ENCODE data around the gene KCNA10.

Gene KCNA10

GRCh38 chr1:110495926-110496600 is 22.9 kb downstream of the KCNA10 start:
- Histone ChIP-seq H3K36me3 (replicated peaks; ENCODE audit: insufficient read depth, low read length) (no peaks in the 10 kb centered on the region), H4K20me1 (ENCODE audit: insufficient read depth, low read length) (no peaks in the 10 kb centered on the region), H3K79me2 (ENCODE audit: low read length) (no peaks in the 10 kb centered on the region), H3K27me3 (replicated peaks; ENCODE audit: insufficient read depth, low read length) (no peaks in the 10 kb centered on the region), H3K27ac (ENCODE audit: low read length) (no peak overlapping the region), H3F3A (ENCODE audit: insufficient read depth, low read length) (no peaks in the 10 kb centered on the region), H3K9me2 (replicated peaks; ENCODE audit: insufficient read depth, low read length) (no peaks in the 10 kb centered on the region), H3K4me2 (ENCODE audit: low read depth, low read length) (no peak overlapping the region), H3K4me3 (ENCODE audit: low read length) (no peak overlapping the region), H2AFZ (ENCODE audit: low read length) (no peak overlapping the region), H3K9me3 (replicated peaks; ENCODE audit: insufficient read depth, low read length) (no peaks in the 10 kb centered on the region), H3K4me1 (ENCODE audit: low read length) (no peaks in the 10 kb centered on the region), H3K9ac (ENCODE audit: low read length) (no peak overlapping the region)
- no peak for TF ChIP-seq EZH2phosphoT487 (IDR thresholded peaks at IDR 0.05; ENCODE audit: low read length)
- TF ChIP-seq EZH2 (optimal IDR thresholded peaks at IDR 0.05; ENCODE audit: low read depth, low read length) = no peak
- TF ChIP-seq, protein P1, sequence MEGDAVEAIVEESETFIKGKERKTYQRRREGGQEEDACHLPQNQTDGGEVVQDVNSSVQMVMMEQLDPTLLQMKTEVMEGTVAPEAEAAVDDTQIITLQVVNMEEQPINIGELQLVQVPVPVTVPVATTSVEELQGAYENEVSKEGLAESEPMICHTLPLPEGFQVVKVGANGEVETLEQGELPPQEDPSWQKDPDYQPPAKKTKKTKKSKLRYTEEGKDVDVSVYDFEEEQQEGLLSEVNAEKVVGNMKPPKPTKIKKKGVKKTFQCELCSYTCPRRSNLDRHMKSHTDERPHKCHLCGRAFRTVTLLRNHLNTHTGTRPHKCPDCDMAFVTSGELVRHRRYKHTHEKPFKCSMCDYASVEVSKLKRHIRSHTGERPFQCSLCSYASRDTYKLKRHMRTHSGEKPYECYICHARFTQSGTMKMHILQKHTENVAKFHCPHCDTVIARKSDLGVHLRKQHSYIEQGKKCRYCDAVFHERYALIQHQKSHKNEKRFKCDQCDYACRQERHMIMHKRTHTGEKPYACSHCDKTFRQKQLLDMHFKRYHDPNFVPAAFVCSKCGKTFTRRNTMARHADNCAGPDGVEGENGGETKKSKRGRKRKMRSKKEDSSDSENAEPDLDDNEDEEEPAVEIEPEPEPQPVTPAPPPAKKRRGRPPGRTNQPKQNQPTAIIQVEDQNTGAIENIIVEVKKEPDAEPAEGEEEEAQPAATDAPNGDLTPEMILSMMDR (IDR thresholded peaks at IDR 0.05; ENCODE audit: low read length) = peak; percentile 73
- peak; percentile 53 for DNase-seq

GRCh38 chr1:110494522-110495406 is 24.2 kb downstream of the KCNA10 start:
- Histone ChIP-seq H3K27ac (ENCODE audit: low read length) (no peak overlapping the region), H3K9me3 (replicated peaks; ENCODE audit: insufficient read depth, low read length) (no peaks in the 10 kb centered on the region), H3F3A (ENCODE audit: insufficient read depth, low read length) (no peaks in the 10 kb centered on the region), H3K27me3 (replicated peaks; ENCODE audit: insufficient read depth, low read length) (no peaks in the 10 kb centered on the region), H3K79me2 (ENCODE audit: low read length) (no peaks in the 10 kb centered on the region), H3K9ac (ENCODE audit: low read length) (no peak overlapping the region), H3K9me2 (replicated peaks; ENCODE audit: insufficient read depth, low read length) (no peaks in the 10 kb centered on the region), H3K4me2 (ENCODE audit: low read depth, low read length) (no peak overlapping the region), H2AFZ (ENCODE audit: low read length) (no peak overlapping the region), H3K4me1 (ENCODE audit: low read length) (no peaks in the 10 kb centered on the region), H3K36me3 (replicated peaks; ENCODE audit: insufficient read depth, low read length) (no peaks in the 10 kb centered on the region), H4K20me1 (ENCODE audit: insufficient read depth, low read length) (no peaks in the 10 kb centered on the region), H3K4me3 (ENCODE audit: low read length) (no peak overlapping the region)
- TF ChIP-seq EZH2 (optimal IDR thresholded peaks at IDR 0.05; ENCODE audit: low read depth, low read length) (no peak), EZH2phosphoT487 (IDR thresholded peaks at IDR 0.05; ENCODE audit: low read length) (no peak)
- TF ChIP-seq, protein P1 (IDR thresholded peaks at IDR 0.05; ENCODE audit: low read length) = no peak
- no peak for DNase-seq

DNA sequence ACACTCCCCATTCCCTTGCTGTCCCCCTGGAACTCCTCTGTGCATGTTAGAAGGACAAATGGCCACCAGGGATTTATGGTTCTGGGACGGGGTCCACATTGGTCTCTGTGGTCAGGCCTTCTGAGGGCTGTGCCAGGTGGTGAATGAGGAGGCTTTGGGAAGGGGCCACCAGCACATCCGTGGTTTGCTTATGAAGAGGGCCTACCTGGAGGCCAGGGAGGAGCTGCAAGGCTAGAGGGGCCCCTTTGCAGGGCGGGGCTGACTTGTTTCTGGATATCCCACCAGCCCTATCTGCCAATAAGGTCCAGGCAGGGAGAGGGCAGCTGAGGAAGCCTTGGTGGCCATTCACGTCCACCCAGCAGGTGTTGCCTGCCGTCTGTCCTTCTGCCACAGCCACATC is 24.9 kb downstream of the KCNA10 start:
- no peaks in the 10 kb centered on the region for H3F3A ChIP-seq (ENCODE audit: insufficient read depth, low read length)
- no peak overlapping the region for H3K27ac ChIP-seq (ENCODE audit: low read length)
- H3K9ac ChIP-seq (ENCODE audit: low read length) = no peak overlapping the region
- TF ChIP-seq EZH2phosphoT487 (IDR thresholded peaks at IDR 0.05; ENCODE audit: low read length) (no peak), EZH2 (optimal IDR thresholded peaks at IDR 0.05; ENCODE audit: low read depth, low read length) (no peak)
- TF ChIP-seq, protein P1 (IDR thresholded peaks at IDR 0.05; ENCODE audit: low read length) = no peak
- no peaks in the 10 kb centered on the region for H3K79me2 ChIP-seq (ENCODE audit: low read length)
- no peaks in the 10 kb centered on the region for H3K9me3 ChIP-seq (replicated peaks; ENCODE audit: insufficient read depth, low read length)
- H3K27me3 ChIP-seq (replicated peaks; ENCODE audit: insufficient read depth, low read length) = no peaks in the 10 kb centered on the region
- H3K4me2 ChIP-seq (ENCODE audit: low read depth, low read length) = no peak overlapping the region
- no peak overlapping the region for H2AFZ ChIP-seq (ENCODE audit: low read length)
- no peaks in the 10 kb centered on the region for H3K4me1 ChIP-seq (ENCODE audit: low read length)
- DNase-seq = no peak
- H3K4me3 ChIP-seq (ENCODE audit: low read length) = no peak overlapping the region
- H3K36me3 ChIP-seq (replicated peaks; ENCODE audit: insufficient read depth, low read length) = no peaks in the 10 kb centered on the region
- no peaks in the 10 kb centered on the region for H3K9me2 ChIP-seq (replicated peaks; ENCODE audit: insufficient read depth, low read length)
- no peaks in the 10 kb centered on the region for H4K20me1 ChIP-seq (ENCODE audit: insufficient read depth, low read length)

Data from MM.1S (cell line).